PC-9 (cell line): ENCODE measurements around the gene ST8SIA1.

Experiments used
- EZH2 ChIP-seq: fragments of 200-600 bp; sonication (generic); IDR thresholded peaks from 2 replicates; pipeline ENCODE4 v1.8.0; 2017; ENCODE audit warnings: antibody characterized with exemption, low read depth
- TF ChIP-seq, protein P1 (sequence below): fragments of 200-600 bp; sonication (generic); conservative IDR thresholded peaks from 2 replicates; pipeline ENCODE4 v1.6.1; 2017; ENCODE audit warnings: mixed run types, antibody characterized with exemption, mild to moderate bottlenecking, moderate library complexity

GRCh38 chr12:22339691-22340090 is 5.2 kb upstream of the ST8SIA1 start:
- TF ChIP-seq, protein P1, sequence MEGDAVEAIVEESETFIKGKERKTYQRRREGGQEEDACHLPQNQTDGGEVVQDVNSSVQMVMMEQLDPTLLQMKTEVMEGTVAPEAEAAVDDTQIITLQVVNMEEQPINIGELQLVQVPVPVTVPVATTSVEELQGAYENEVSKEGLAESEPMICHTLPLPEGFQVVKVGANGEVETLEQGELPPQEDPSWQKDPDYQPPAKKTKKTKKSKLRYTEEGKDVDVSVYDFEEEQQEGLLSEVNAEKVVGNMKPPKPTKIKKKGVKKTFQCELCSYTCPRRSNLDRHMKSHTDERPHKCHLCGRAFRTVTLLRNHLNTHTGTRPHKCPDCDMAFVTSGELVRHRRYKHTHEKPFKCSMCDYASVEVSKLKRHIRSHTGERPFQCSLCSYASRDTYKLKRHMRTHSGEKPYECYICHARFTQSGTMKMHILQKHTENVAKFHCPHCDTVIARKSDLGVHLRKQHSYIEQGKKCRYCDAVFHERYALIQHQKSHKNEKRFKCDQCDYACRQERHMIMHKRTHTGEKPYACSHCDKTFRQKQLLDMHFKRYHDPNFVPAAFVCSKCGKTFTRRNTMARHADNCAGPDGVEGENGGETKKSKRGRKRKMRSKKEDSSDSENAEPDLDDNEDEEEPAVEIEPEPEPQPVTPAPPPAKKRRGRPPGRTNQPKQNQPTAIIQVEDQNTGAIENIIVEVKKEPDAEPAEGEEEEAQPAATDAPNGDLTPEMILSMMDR = no peak
- TF ChIP-seq EZH2 = no peak
